Calu3 (cell line): Measurements from ENCODE around the gene SLC9A3. TPM values are rescaled to one million over a fixed set of nuclear protein-coding genes. Genes with fewer than 3 reads are reported as not detected.

ENCODE experiments used
- BruUV-seq: library from RNA; stranded (reverse); fragments of 400-500 nt; replicated peaks from 2 replicates; lab custom pipeline; 2021; lab: Mats Ljungman, UMichigan
- CTCF ChIA-PET: fragments of 300-600 bp; sonication (Branson Sonifier 250); formaldehyde crosslinking; loops from one replicate; lab custom pipeline; 2022; ENCODE audit warnings: antibody characterized with exemption; lab: Charles Lee
- DNase-seq: peaks from one replicate; pipeline ENCODE4 v3.0.0; 2022
- H3K27ac Mint-ChIP-seq: one replicate; pipeline ENCODE4 v1.8.0; 2022; ENCODE audit warnings: mixed read lengths; ENCODE audit not compliant: unreplicated experiment
- H3K27me3 Mint-ChIP-seq: one replicate; pipeline ENCODE4 v1.8.0; 2022; ENCODE audit warnings: mixed read lengths; ENCODE audit not compliant: unreplicated experiment
- H3K36me3 Mint-ChIP-seq: one replicate; pipeline ENCODE4 v1.8.0; 2022; ENCODE audit warnings: mild to moderate bottlenecking, moderate library complexity, mixed read lengths; ENCODE audit not compliant: insufficient read depth, unreplicated experiment
- H3K4me1 Mint-ChIP-seq: one replicate; pipeline ENCODE4 v1.8.0; 2022; ENCODE audit warnings: mild to moderate bottlenecking, low read depth, mixed read lengths; ENCODE audit not compliant: unreplicated experiment
- H3K4me3 Mint-ChIP-seq: one replicate; pipeline ENCODE4 v1.8.0; 2022; ENCODE audit warnings: mild to moderate bottlenecking, low read depth, moderate library complexity, mixed read lengths; ENCODE audit not compliant: unreplicated experiment
- H3K9me3 Mint-ChIP-seq: one replicate; pipeline ENCODE4 v1.8.0; 2022; ENCODE audit warnings: low read depth, mixed read lengths; ENCODE audit not compliant: unreplicated experiment
- CTCF ChIP-seq: fragments of 200-600 bp; IDR thresholded peaks from one replicate; pipeline ENCODE4 v1.8.0; 2022; ENCODE audit warnings: antibody characterized with exemption; ENCODE audit not compliant: unreplicated experiment
- intact Hi-C: fragments of 100-400 bp; cut with micrococcal nuclease; formaldehyde crosslinking; loops from one replicate; pipeline ENCODE4 v1.10.0; 2022; ENCODE audit not compliant: unreplicated experiment
- total RNA-seq: library from RNA; stranded (reverse); gene quantifications from 2 replicates; pipeline ENCODE4 v1.2.3, GENCODE V29; 2022

The SLC9A3 gene
- total RNA-seq, 1 experiment from 2014 or later, result 1.1 TPM

- DNase-seq, result no peak
- CTCF ChIA-PET, result interaction anchor here (0.6 kb wide), 1 partner anchor 169 kb away, joined by 4 read pairs; no protein-coding TSS in a partner anchor
- Mint-ChIP-seq H3K9me3 (no peaks in the 10 kb centered on the region), H3K36me3 (peaks cover 61% of the 10 kb centered on the region), H3K4me1 (peaks cover 31% of the 10 kb centered on the region), H3K4me3 (peak overlapping the region; percentile 94), H3K27ac (peak overlapping the region; percentile 27), H3K27me3 (no peaks in the 10 kb centered on the region)
- intact Hi-C loops, result loop anchor here (10.0 kb wide), 1 partner anchor 171 kb away; the partner anchor contains the start of gene CEP72
- BruUV-seq, result no TSS peak
- no peak for TF ChIP-seq CTCF
These were observed 80.0 kb downstream of the SLC9A3 start for GRCh38 chr5:444226-444625.

- H3K4me1 Mint-ChIP-seq, result peaks cover 25% of the 10 kb centered on the region
- CTCF ChIA-PET, result interaction anchor here (0.6 kb wide), 1 partner anchor 170 kb away, joined by 4 read pairs; no protein-coding TSS in a partner anchor
- intact Hi-C loops, result loop anchor here (10.0 kb wide), 1 partner anchor 171 kb away; the partner anchor contains the start of gene CEP72
- TF ChIP-seq CTCF, result no peak
- H3K27ac Mint-ChIP-seq, result peak overlapping the region; percentile 77
- DNase-seq, result peak; percentile 45
- H3K27me3 Mint-ChIP-seq, result no peaks in the 10 kb centered on the region
- H3K36me3 Mint-ChIP-seq, result peaks cover 56% of the 10 kb centered on the region
- H3K9me3 Mint-ChIP-seq, result no peaks in the 10 kb centered on the region
- no TSS peak for BruUV-seq
- peak overlapping the region; percentile 94 for H3K4me3 Mint-ChIP-seq
These were observed 80.8 kb downstream of the SLC9A3 start for GRCh38 chr5:443239-444151.

GRCh38 chr5:442335-443238, 81.7 kb downstream of the SLC9A3 start, which contains the start of gene EXOC3:
Gene EXOC3, plus strand, starts transcription at chr5:443176. Its CDS starts 3,030 bp downstream, at chr5:446206.
- Mint-ChIP-seq H3K9me3 (no peaks in the 10 kb centered on the region), H3K36me3 (peaks cover 51% of the 10 kb centered on the region), H3K4me3 (peak within 1 kb of the TSS; percentile 94), H3K4me1 (peaks cover 22% of the 10 kb centered on the region), H3K27me3 (no peaks in the 10 kb centered on the region), H3K27ac (peak within 1 kb of the TSS; percentile 77)
- BruUV-seq, result TSS peak; percentile 91
- peak; percentile 81 for DNase-seq
- intact Hi-C loops, result loop anchor here (10.0 kb wide), 1 partner anchor 172 kb away; the partner anchor contains the start of gene CEP72
- no peak for TF ChIP-seq CTCF
- CTCF ChIA-PET, result no interaction called here

GRCh38 chr5:441996-442334, 82.3 kb downstream of the SLC9A3 start:
- no peak for TF ChIP-seq CTCF
- BruUV-seq, result no TSS peak
- CTCF ChIA-PET, result no interaction called here
- no peak for DNase-seq
- intact Hi-C loops, result loop anchor here (10.0 kb wide), 1 partner anchor 173 kb away; the partner anchor contains the start of gene CEP72
- Mint-ChIP-seq H3K27me3 (no peaks in the 10 kb centered on the region), H3K4me1 (peaks cover 22% of the 10 kb centered on the region), H3K36me3 (peaks cover 46% of the 10 kb centered on the region), H3K9me3 (no peaks in the 10 kb centered on the region), H3K27ac (no peak overlapping the region), H3K4me3 (peak overlapping the region; percentile 94)
